ENCODE data around the gene GPR132. TPM values are rescaled to one million over a fixed set of nuclear protein-coding genes. Genes with fewer than 3 reads are reported as not detected.

The GPR132 gene
- total RNA-seq, 2 donors from 2014 or later, result 1.0 TPM

DNA sequence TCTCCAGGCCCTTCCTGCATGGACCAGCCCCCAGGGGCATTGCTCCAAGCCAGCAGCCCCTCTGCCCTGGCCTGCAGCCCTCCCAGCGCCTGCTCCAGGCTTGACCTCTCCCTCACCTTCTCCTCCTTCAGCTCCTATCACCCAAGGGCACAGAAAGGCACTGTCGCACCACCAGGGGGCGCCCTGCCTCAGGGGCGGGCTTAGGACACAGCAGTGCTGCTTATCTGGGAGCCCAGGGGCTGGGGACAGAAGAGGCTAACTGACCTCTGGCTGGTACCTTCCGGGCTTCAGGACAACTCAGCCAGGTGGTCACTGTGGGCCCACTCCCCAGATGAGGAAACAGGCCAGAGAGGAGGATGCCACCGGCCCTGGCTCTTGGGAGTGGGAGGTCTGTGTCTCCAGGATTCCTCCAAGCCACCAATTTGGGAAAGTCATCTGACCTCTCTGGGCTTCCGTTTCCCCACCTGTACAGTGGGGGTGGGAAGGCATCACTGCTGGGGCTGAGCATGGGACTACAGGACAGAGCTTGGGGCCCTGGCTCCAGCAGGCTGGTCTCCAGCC is 25.3 kb upstream of the GPR132 start:
- no peaks in the 10 kb centered on the region for H3K9me3 ChIP-seq
- H3K4me3 ChIP-seq, result no peak overlapping the region
- peaks cover 21% of the 10 kb centered on the region for H3K27me3 ChIP-seq
- H3K9ac ChIP-seq (ENCODE audit: low read depth in 2 of 2, low read length in 2 of 2), result peak overlapping the region in 1 of 2 donors; percentile 30
- H3K36me3 ChIP-seq, result no peaks in the 10 kb centered on the region
- DNase-seq, result peak; percentile 93
- TF ChIP-seq CTCF (IDR thresholded peaks at IDR 0.05), result peak; percentile 98
- peaks cover 29% of the 10 kb centered on the region for H3K4me1 ChIP-seq
- intact Hi-C loops (cut with DNase I), result loop anchor here (10.0 kb wide), 1 partner anchor 194 kb away; no protein-coding TSS in a partner anchor
- H3K27ac ChIP-seq, result peak overlapping the region; percentile 93

- intact Hi-C loops (cut with DNase I), result loop anchor here (10.0 kb wide), 2 partner anchors 165 to 195 kb away; no protein-coding TSS in a partner anchor
- H3K27ac ChIP-seq, result no peak overlapping the region
- no peaks in the 10 kb centered on the region for H3K9me3 ChIP-seq
- H3K27me3 ChIP-seq, result peaks cover 21% of the 10 kb centered on the region
- peak overlapping the region in 1 of 2 donors; percentile 29 for H3K9ac ChIP-seq (ENCODE audit: low read depth in 2 of 2, low read length in 2 of 2)
- peak; percentile 23 for DNase-seq
- no peak for TF ChIP-seq CTCF (IDR thresholded peaks at IDR 0.05)
- no peak overlapping the region for H3K4me3 ChIP-seq
- no peaks in the 10 kb centered on the region for H3K36me3 ChIP-seq
- H3K4me1 ChIP-seq, result peaks cover 29% of the 10 kb centered on the region
Observed at GRCh38 chr14:105089746-105090492, 24.7 kb upstream of the GPR132 start.

GRCh38 chr14:105088812-105089745 is 23.8 kb upstream of the GPR132 start:
- Histone ChIP-seq H3K27ac (no peak overlapping the region), H3K9me3 (no peaks in the 10 kb centered on the region), H3K36me3 (no peaks in the 10 kb centered on the region), H3K4me3 (no peak overlapping the region), H3K9ac (ENCODE audit: low read depth in 2 of 2, low read length in 2 of 2) (no peak overlapping the region), H3K27me3 (peaks cover 21% of the 10 kb centered on the region), H3K4me1 (peaks cover 26% of the 10 kb centered on the region)
- no peak for DNase-seq
- intact Hi-C loops (cut with DNase I), result loop anchor here (10.0 kb wide), 1 partner anchor 166 kb away; no protein-coding TSS in a partner anchor
- no peak for TF ChIP-seq CTCF (IDR thresholded peaks at IDR 0.05)

- TF ChIP-seq CTCF (IDR thresholded peaks at IDR 0.05), result no peak
- no peaks in the 10 kb centered on the region for H3K9me3 ChIP-seq
- no peaks in the 10 kb centered on the region for H3K36me3 ChIP-seq
- no peak overlapping the region for H3K9ac ChIP-seq (ENCODE audit: low read depth in 2 of 2, low read length in 2 of 2)
- H3K4me1 ChIP-seq, result peaks cover 23% of the 10 kb centered on the region
- intact Hi-C loops (cut with DNase I), result loop anchor here (10.0 kb wide), 1 partner anchor 167 kb away; no protein-coding TSS in a partner anchor
- H3K4me3 ChIP-seq, result no peak overlapping the region
- peak; percentile 53 for DNase-seq
- H3K27me3 ChIP-seq, result peaks cover 21% of the 10 kb centered on the region
- H3K27ac ChIP-seq, result no peak overlapping the region
Observed at GRCh38 chr14:105087963-105088811, 23.0 kb upstream of the GPR132 start.
